HK-2 (cell line): ENCODE data around the gene RPL7L1.
"Not testable (repeated sequence)": the region's sequence is repeated elsewhere in the genome, so short reads cannot be mapped to it uniquely, and the experiment has no call there.

Experiments used
- DNase-seq: peaks from one replicate; pipeline ENCODE4 v3.0.0-alpha.2; 2018; ENCODE audit not compliant: unreplicated experiment

Gene RPL7L1

GRCh38 chr6:42891199-42891722 lies 11.8 kb downstream of the RPL7L1 start:
- no peak for DNase-seq

GRCh38 chr6:42894041-42894828 lies 14.8 kb downstream of the RPL7L1 start:
- DNase-seq = not testable (repeated sequence)

GRCh38 chr6:42896178-42896719 lies 16.8 kb downstream of the RPL7L1 start:
- DNase-seq = no peak

- peak; percentile 49 for DNase-seq
Observed at GRCh38 chr6:42898891-42899361, 19.5 kb downstream of the RPL7L1 start.

GRCh38 chr6:42899871-42900270 lies 20.5 kb downstream of the RPL7L1 start:
- no peak for DNase-seq

GRCh38 chr6:42901538-42901957 lies 22.1 kb downstream of the RPL7L1 start:
- peak; percentile 70 for DNase-seq

- not testable (repeated sequence) for DNase-seq
Observed at GRCh38 chr6:42902429-42903263, 23.2 kb downstream of the RPL7L1 start.

GRCh38 chr6:42904467-42904866 lies 25.1 kb downstream of the RPL7L1 start:
- DNase-seq = no peak

- no peak for DNase-seq
Observed at GRCh38 chr6:42907336-42907735, 27.9 kb downstream of the RPL7L1 start.

- DNase-seq = no peak
Observed at GRCh38 chr6:42909835-42910234, 30.4 kb downstream of the RPL7L1 start.

- no peak for DNase-seq
Observed at GRCh38 chr6:42911171-42912021, 32.0 kb downstream of the RPL7L1 start.

GRCh38 chr6:42914546-42914945 lies 35.1 kb downstream of the RPL7L1 start:
- no peak for DNase-seq

- DNase-seq = no peak
Observed at GRCh38 chr6:42915732-42916131, 36.3 kb downstream of the RPL7L1 start, which contains the start of gene PTCRA. Gene PTCRA, plus strand, starts transcription at chr6:42916053. Its CDS starts 17 bp downstream, at chr6:42916070.

GRCh38 chr6:42916288-42916687 lies 36.9 kb downstream of the RPL7L1 start:
- no peak for DNase-seq

- DNase-seq = no peak
Observed at GRCh38 chr6:42921801-42922200, 42.4 kb downstream of the RPL7L1 start.

GRCh38 chr6:42923666-42924065 lies 44.2 kb downstream of the RPL7L1 start:
- no peak for DNase-seq

GRCh38 chr6:42925248-42925857 lies 45.9 kb downstream of the RPL7L1 start:
- no peak for DNase-seq

- DNase-seq = peak; percentile 97
Observed at GRCh38 chr6:42928986-42929820, 49.8 kb downstream of the RPL7L1 start, which contains the start of gene CNPY3. Gene CNPY3, plus strand, starts transcription at chr6:42929480. Its CDS starts 91 bp downstream, at chr6:42929571.

GRCh38 chr6:42929821-42930360 lies 50.5 kb downstream of the RPL7L1 start:
- DNase-seq = no peak
